ENCODE results near the gene HINFP. TPM values are rescaled to one million over a fixed set of nuclear protein-coding genes. Genes with fewer than 3 reads are reported as not detected.
A peak's percentile ranks its signal among the peaks of the same experiment; 100 is the strongest.
"Not testable (repeated sequence)": the region's sequence is repeated elsewhere in the genome, so short reads cannot be mapped to it uniquely, and the experiment has no call there.

HINFP gene
- total and polyA plus RNA-seq, 9 donors: 15.2 to 27.9 (median 22.4) TPM

- H3K36me3 ChIP-seq: no peaks in the 10 kb centered on the region
- 54 to 62% (median 55%) methylated on average over 4 of the region's 4 CpGs for WGBS, 3 donors
- H3K4me3 ChIP-seq: no peak overlapping the region
- peak in 1 of 5 donors; percentile 30 for DNase-seq
- H3K9me3 ChIP-seq: no peaks in the 10 kb centered on the region
- no peaks in the 10 kb centered on the region for H3K4me1 ChIP-seq (ENCODE audit: insufficient read depth)
- intact Hi-C loops (cut with DNase I): loop anchor here in 1 of 4 donors (10.0 kb wide), 1 partner anchor 50 kb away; the partner anchor contains the start of gene NHERF4
- TF ChIP-seq EP300 (IDR thresholded peaks at IDR 0.05): no peak
- H3K27ac ChIP-seq: no peak overlapping the region
- no peaks in the 10 kb centered on the region for H3K27me3 ChIP-seq
Observed at GRCh38 chr11:119134389-119134978, 13.1 kb downstream of the HINFP start.

GRCh38 chr11:119139276-119139675 lies 17.9 kb downstream of the HINFP start:
- not testable (repeated sequence) for H3K4me1 ChIP-seq (ENCODE audit: insufficient read depth)

GRCh38 chr11:119144825-119145486 lies 23.6 kb downstream of the HINFP start:
- 12 to 22% (median 17%) methylated on average over 7 of the region's 7 CpGs for WGBS, 3 donors
- Histone ChIP-seq H3K4me1 (ENCODE audit: insufficient read depth) (peaks cover 6% of the 10 kb centered on the region), H3K9me3 (no peaks in the 10 kb centered on the region), H3K27ac (no peak overlapping the region), H3K4me3 (no peak overlapping the region), H3K27me3 (no peaks in the 10 kb centered on the region), H3K36me3 (no peaks in the 10 kb centered on the region)
- TF ChIP-seq, protein P1, sequence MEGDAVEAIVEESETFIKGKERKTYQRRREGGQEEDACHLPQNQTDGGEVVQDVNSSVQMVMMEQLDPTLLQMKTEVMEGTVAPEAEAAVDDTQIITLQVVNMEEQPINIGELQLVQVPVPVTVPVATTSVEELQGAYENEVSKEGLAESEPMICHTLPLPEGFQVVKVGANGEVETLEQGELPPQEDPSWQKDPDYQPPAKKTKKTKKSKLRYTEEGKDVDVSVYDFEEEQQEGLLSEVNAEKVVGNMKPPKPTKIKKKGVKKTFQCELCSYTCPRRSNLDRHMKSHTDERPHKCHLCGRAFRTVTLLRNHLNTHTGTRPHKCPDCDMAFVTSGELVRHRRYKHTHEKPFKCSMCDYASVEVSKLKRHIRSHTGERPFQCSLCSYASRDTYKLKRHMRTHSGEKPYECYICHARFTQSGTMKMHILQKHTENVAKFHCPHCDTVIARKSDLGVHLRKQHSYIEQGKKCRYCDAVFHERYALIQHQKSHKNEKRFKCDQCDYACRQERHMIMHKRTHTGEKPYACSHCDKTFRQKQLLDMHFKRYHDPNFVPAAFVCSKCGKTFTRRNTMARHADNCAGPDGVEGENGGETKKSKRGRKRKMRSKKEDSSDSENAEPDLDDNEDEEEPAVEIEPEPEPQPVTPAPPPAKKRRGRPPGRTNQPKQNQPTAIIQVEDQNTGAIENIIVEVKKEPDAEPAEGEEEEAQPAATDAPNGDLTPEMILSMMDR (IDR thresholded peaks at IDR 0.05): peak in 2 of 3 donors; percentile 6 to 24
- no peak for TF ChIP-seq POLR2A (IDR thresholded peaks at IDR 0.05)
- intact Hi-C loops (cut with DNase I): no loop called here
- DNase-seq: peak in 4 of 5 donors; percentile 26 to 57 (median 50)

More at GRCh38 chr11:119139276-119139675, 17.9 kb downstream of the HINFP start:
- H3K9me3 ChIP-seq, H3K27me3 ChIP-seq, H3K27ac ChIP-seq, H3K36me3 ChIP-seq, DNase-seq, H3K4me3 ChIP-seq: not testable (repeated sequence)
- intact Hi-C loops (cut with DNase I): loop anchor here in 1 of 4 donors (10.0 kb wide), 1 partner anchor 46 kb away; the partner anchor contains the start of gene NHERF4
- 85 to 88% (median 86%) methylated on average over 10 of the region's 10 CpGs for WGBS, 3 donors

DNA sequence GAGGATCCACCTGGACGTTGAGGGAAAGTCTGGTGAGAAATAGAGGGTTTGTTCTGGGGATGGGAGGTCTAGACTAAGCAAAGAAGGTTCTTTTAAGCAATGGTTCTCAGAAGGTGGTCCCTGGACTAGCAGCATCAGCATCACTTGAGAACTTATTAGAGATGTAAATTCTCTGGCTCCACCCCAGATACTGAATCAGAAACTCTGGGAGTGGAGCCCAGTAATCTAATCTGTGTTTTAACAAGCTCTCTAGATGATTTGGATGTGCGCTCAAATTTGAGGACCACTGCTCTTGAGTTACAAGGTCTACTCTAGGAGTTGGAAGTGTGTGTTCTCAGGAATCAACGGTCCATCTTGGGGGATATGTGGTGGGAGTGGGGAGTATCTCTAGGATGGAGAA lies 24.2 kb downstream of the HINFP start:
- no peak overlapping the region for H3K4me3 ChIP-seq
- H3K27me3 ChIP-seq: no peaks in the 10 kb centered on the region
- TF ChIP-seq, protein P1 (IDR thresholded peaks at IDR 0.05): no peak
- no peak for TF ChIP-seq EP300 (IDR thresholded peaks at IDR 0.05)
- no peak for TF ChIP-seq POLR2A (IDR thresholded peaks at IDR 0.05)
- H3K36me3 ChIP-seq: no peaks in the 10 kb centered on the region
- no peak overlapping the region for H3K27ac ChIP-seq
- no peak for DNase-seq
- peaks cover 6% of the 10 kb centered on the region for H3K4me1 ChIP-seq (ENCODE audit: insufficient read depth)
- intact Hi-C loops (cut with DNase I): no loop called here
- WGBS, 3 donors: 43 to 52% (median 51%) methylated on average over 3 of the region's 3 CpGs
- no peaks in the 10 kb centered on the region for H3K9me3 ChIP-seq

GRCh38 chr11:119147604-119148333 lies 26.4 kb downstream of the HINFP start:
- 60 to 68% (median 61%) methylated on average over 6 of the region's 6 CpGs for WGBS, 3 donors
- TF ChIP-seq EP300 (IDR thresholded peaks at IDR 0.05): no peak
- no peak for TF ChIP-seq POLR2A (IDR thresholded peaks at IDR 0.05)
- TF ChIP-seq, protein P1 (IDR thresholded peaks at IDR 0.05): no peak
- Histone ChIP-seq H3K27ac (no peak overlapping the region), H3K36me3 (no peaks in the 10 kb centered on the region), H3K4me3 (no peak overlapping the region), H3K27me3 (no peaks in the 10 kb centered on the region), H3K9me3 (no peaks in the 10 kb centered on the region), H3K4me1 (ENCODE audit: insufficient read depth) (peaks cover 6% of the 10 kb centered on the region)
- intact Hi-C loops (cut with DNase I): no loop called here
- no peak for DNase-seq
